Testis (tissue), 2 donors: ENCODE results near the gene HEPHL1.

Experiments
- POLR2A ChIP-seq: fragments of 450-650 bp; IDR thresholded peaks from one replicate; pipeline ENCODE4 v1.6.1; 2017; ENCODE audit warnings: antibody characterized with exemption, mild to moderate bottlenecking, moderate library complexity
- TF ChIP-seq, protein P1 (sequence below), 3 experiments: fragments of 450-650 bp in 2 of 3; fragments of 200-600 bp in 1 of 3; sonication (generic) in 1 of 3; IDR thresholded peaks; one replicate each; pipeline ENCODE4 v1.5.1; 2016 to 2019; ENCODE audit warnings: antibody characterized with exemption in 3 of 3, mild to moderate bottlenecking in 2 of 3, moderate library complexity in 1 of 3

DNA sequence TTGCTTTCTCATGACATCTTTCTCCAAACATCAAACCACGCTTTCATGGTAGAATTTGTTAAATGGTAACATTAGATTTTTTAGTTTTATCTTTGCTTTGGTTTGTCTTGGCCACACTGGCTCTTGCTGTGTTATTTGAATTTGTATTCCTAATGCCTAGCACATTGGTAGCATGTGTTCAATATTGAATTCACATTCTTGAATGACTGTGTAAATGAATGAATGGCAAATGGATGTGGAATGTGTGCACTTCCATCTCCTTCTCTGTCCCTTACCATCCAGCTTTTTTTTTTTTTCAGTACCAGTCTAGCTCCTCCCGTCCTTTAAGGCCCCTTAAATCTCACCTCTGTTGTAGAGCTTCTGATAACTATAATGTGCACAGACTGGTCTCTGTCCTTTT, 41.2 kb downstream of the HEPHL1 start:
- TF ChIP-seq, protein P1, sequence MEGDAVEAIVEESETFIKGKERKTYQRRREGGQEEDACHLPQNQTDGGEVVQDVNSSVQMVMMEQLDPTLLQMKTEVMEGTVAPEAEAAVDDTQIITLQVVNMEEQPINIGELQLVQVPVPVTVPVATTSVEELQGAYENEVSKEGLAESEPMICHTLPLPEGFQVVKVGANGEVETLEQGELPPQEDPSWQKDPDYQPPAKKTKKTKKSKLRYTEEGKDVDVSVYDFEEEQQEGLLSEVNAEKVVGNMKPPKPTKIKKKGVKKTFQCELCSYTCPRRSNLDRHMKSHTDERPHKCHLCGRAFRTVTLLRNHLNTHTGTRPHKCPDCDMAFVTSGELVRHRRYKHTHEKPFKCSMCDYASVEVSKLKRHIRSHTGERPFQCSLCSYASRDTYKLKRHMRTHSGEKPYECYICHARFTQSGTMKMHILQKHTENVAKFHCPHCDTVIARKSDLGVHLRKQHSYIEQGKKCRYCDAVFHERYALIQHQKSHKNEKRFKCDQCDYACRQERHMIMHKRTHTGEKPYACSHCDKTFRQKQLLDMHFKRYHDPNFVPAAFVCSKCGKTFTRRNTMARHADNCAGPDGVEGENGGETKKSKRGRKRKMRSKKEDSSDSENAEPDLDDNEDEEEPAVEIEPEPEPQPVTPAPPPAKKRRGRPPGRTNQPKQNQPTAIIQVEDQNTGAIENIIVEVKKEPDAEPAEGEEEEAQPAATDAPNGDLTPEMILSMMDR (IDR thresholded peaks at IDR 0.05), result no peak
- no peak for TF ChIP-seq POLR2A
